ENCODE measurements around the gene MCTP1. TPM values are rescaled to one million over a fixed set of nuclear protein-coding genes. Genes with fewer than 3 reads are reported as not detected.

The MCTP1 gene
- total and polyA plus RNA-seq, 2 experiments from 2014 or later, result 0.23 TPM; not detected in 1

DNA sequence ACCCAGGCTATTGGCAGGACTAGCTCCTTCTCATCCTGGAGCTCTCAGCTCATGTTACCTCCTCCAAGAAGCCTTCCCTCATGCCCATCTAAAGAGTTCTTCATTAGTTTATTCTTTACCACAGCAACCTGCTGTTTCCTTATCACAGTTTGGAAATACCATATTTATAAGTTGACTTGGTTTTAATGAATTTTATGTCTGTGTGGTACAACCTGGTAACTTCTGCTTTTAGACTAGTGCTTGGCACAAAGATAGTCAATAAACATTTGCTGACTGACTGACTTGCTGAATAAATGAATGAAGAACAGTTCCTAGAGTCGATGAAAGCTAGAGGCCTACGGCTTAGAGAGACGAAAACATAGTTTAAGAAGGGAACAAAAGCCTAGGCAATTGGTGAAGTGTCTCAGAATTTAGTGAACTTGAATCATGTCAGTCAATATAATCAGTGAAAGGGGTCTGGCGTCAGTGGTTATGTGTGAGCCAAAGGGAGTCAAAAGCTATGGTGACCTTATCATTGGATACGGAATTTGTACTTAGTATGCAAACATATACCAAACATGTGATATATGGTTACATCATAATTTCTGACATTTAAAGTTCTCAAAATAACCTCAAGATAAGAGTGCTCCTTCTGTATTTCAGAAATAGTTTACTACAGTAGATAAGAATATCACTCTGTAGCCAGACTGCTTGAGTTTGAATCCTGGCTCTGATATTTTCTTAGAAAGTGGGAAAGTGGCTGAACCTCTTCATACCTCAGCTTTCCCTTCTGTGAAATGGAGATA lies 239.5 kb downstream of the MCTP1 start:
- no peaks in the 10 kb centered on the region for H3K36me3 ChIP-seq (ENCODE audit: low read depth)
- H3F3A ChIP-seq (ENCODE audit: insufficient read depth), result no peaks in the 10 kb centered on the region
- H4K20me1 ChIP-seq (ENCODE audit: insufficient read depth), result no peaks in the 10 kb centered on the region
- no peak overlapping the region for H3K4me2 ChIP-seq (ENCODE audit: unreplicated experiment)
- H3K9me2 ChIP-seq (ENCODE audit: insufficient read depth), result no peaks in the 10 kb centered on the region
- H3K9me3 ChIP-seq (ENCODE audit: low read depth), result no peaks in the 10 kb centered on the region
- H2AFZ ChIP-seq, result no peak overlapping the region
- no peak overlapping the region for H3K9ac ChIP-seq
- H3K27me3 ChIP-seq (replicated peaks; ENCODE audit: insufficient read depth), result no peaks in the 10 kb centered on the region
- H3K27ac ChIP-seq, result no peak overlapping the region
- H3K79me2 ChIP-seq (ENCODE audit: insufficient read depth), result no peaks in the 10 kb centered on the region
- no peak for TF ChIP-seq EZH2 (IDR thresholded peaks at IDR 0.05; ENCODE audit: insufficient read depth, poor library complexity, severe bottlenecking)
- no peak for TF ChIP-seq EZH2phosphoT487 (IDR thresholded peaks at IDR 0.05; ENCODE audit: insufficient read depth, low read depth)
- in situ Hi-C loops (cut with MboI), result no loop called here
- no peak for DNase-seq
- H3K4me1 ChIP-seq (ENCODE audit: insufficient read depth), result no peaks in the 10 kb centered on the region
- H3K4me3 ChIP-seq, result no peak overlapping the region
- 34 to 36% methylated on average over 5 of the region's 5 CpGs for WGBS, 2 experiments (ENCODE audit: low coverage in 1 of 2, low lambda C conversion rate in 2 of 2, missing lambda C conversion rate in 2 of 2)

DNA sequence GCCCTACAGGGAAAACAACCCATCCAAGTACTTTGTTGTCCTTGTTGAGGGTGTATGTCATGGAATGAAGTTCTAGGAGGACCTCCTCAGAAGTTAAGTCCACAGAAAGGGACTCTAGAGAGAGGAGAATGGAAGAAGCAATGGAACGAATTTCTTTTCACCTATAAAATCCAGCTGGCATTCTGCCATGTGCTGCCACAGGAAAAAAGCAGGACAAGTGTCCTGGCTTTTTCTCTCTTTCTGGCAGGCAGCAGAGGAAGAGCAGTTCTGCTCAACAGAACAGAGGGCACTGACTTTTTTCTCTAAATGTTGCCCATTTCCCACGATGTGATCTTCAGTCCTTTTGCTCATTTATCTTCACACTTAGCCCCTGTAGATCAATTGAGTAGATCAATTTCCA lies 240.8 kb downstream of the MCTP1 start:
- TF ChIP-seq EZH2phosphoT487 (IDR thresholded peaks at IDR 0.05; ENCODE audit: insufficient read depth, low read depth) (no peak), EZH2 (IDR thresholded peaks at IDR 0.05; ENCODE audit: insufficient read depth, poor library complexity, severe bottlenecking) (no peak)
- H3K27ac ChIP-seq, result no peak overlapping the region
- no peaks in the 10 kb centered on the region for H3F3A ChIP-seq (ENCODE audit: insufficient read depth)
- DNase-seq, result no peak
- H2AFZ ChIP-seq, result no peak overlapping the region
- no peaks in the 10 kb centered on the region for H3K9me3 ChIP-seq (ENCODE audit: low read depth)
- no peak overlapping the region for H3K9ac ChIP-seq
- no peak overlapping the region for H3K4me3 ChIP-seq
- no peaks in the 10 kb centered on the region for H3K9me2 ChIP-seq (ENCODE audit: insufficient read depth)
- in situ Hi-C loops (cut with MboI), result no loop called here
- no peaks in the 10 kb centered on the region for H3K36me3 ChIP-seq (ENCODE audit: low read depth)
- no peaks in the 10 kb centered on the region for H3K79me2 ChIP-seq (ENCODE audit: insufficient read depth)
- H3K4me2 ChIP-seq (ENCODE audit: unreplicated experiment), result no peak overlapping the region
- WGBS, 2 experiments (ENCODE audit: low coverage in 1 of 2, low lambda C conversion rate in 2 of 2, missing lambda C conversion rate in 2 of 2), result 11 to 23% methylated on average over 2 of the region's 2 CpGs
- no peaks in the 10 kb centered on the region for H3K27me3 ChIP-seq (replicated peaks; ENCODE audit: insufficient read depth)
- no peaks in the 10 kb centered on the region for H4K20me1 ChIP-seq (ENCODE audit: insufficient read depth)
- H3K4me1 ChIP-seq (ENCODE audit: insufficient read depth), result no peaks in the 10 kb centered on the region

DNA sequence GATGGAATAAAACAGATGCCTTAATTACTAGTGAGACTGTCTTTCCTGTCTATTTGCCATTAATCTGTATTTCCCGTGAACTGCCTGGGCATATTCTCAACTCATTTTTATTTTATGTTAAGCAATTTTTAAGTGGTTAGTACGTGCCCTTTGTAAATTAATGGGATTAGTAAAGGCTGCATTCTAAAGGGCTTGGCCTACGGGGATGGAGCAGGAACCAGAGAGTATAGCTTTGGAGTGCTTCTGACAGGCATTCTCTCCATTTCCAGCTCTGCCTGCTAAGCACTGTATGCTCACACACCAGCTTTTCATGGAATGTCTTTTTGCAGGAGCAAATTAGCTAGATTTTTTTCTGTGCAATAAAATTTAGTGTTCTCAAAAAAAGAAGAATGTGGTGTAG lies 241.2 kb downstream of the MCTP1 start:
- no peak for DNase-seq
- in situ Hi-C loops (cut with MboI), result no loop called here

DNA sequence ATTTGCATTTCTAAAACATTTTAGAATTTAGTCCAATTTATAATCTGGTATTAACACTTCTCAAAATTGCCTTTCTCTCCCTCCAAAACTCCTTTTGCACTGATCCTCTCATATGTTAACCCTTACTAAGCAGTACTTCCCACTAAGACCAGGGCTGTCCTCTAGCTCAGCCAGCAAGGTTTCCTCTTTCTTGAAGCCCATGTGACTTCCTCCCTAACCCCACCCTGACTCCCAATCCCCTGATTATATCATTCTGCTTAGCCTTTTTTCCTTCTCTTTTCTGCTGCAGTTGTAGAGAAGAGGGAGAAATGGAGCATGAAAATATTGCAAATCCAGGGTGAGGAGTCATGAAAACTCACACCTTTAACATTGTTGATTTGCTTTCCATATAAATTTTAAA lies 241.7 kb downstream of the MCTP1 start:
- Histone ChIP-seq H3K4me2 (ENCODE audit: unreplicated experiment) (no peak overlapping the region), H3K9me3 (ENCODE audit: low read depth) (no peaks in the 10 kb centered on the region), H3K79me2 (ENCODE audit: insufficient read depth) (no peaks in the 10 kb centered on the region), H3K9me2 (ENCODE audit: insufficient read depth) (no peaks in the 10 kb centered on the region), H4K20me1 (ENCODE audit: insufficient read depth) (no peaks in the 10 kb centered on the region), H3K9ac (no peak overlapping the region), H3K36me3 (ENCODE audit: low read depth) (no peaks in the 10 kb centered on the region), H2AFZ (no peak overlapping the region), H3K4me3 (no peak overlapping the region), H3K27ac (no peak overlapping the region), H3F3A (ENCODE audit: insufficient read depth) (no peaks in the 10 kb centered on the region), H3K4me1 (ENCODE audit: insufficient read depth) (no peaks in the 10 kb centered on the region), H3K27me3 (replicated peaks; ENCODE audit: insufficient read depth) (no peaks in the 10 kb centered on the region)
- in situ Hi-C loops (cut with MboI), result no loop called here
- no peak for DNase-seq
- TF ChIP-seq EZH2 (IDR thresholded peaks at IDR 0.05; ENCODE audit: insufficient read depth, poor library complexity, severe bottlenecking) (no peak), EZH2phosphoT487 (IDR thresholded peaks at IDR 0.05; ENCODE audit: insufficient read depth, low read depth) (no peak)

More for the DNA sequence above, 241.2 kb downstream of the MCTP1 start:
- no peak for TF ChIP-seq EZH2 (IDR thresholded peaks at IDR 0.05; ENCODE audit: insufficient read depth, poor library complexity, severe bottlenecking)
- TF ChIP-seq EZH2phosphoT487 (IDR thresholded peaks at IDR 0.05; ENCODE audit: insufficient read depth, low read depth), result no peak
- WGBS, 2 experiments (ENCODE audit: low coverage in 1 of 2, low lambda C conversion rate in 2 of 2, missing lambda C conversion rate in 2 of 2), result 20% methylated on average over 3 of the region's 3 CpGs
- Histone ChIP-seq H3K4me2 (ENCODE audit: unreplicated experiment) (no peak overlapping the region), H3K4me1 (ENCODE audit: insufficient read depth) (no peaks in the 10 kb centered on the region), H3K9me2 (ENCODE audit: insufficient read depth) (no peaks in the 10 kb centered on the region), H3K36me3 (ENCODE audit: low read depth) (no peaks in the 10 kb centered on the region), H3K27me3 (replicated peaks; ENCODE audit: insufficient read depth) (no peaks in the 10 kb centered on the region), H3K79me2 (ENCODE audit: insufficient read depth) (no peaks in the 10 kb centered on the region), H3K4me3 (no peak overlapping the region), H3K27ac (no peak overlapping the region), H4K20me1 (ENCODE audit: insufficient read depth) (no peaks in the 10 kb centered on the region), H3K9ac (no peak overlapping the region), H3K9me3 (ENCODE audit: low read depth) (no peaks in the 10 kb centered on the region), H3F3A (ENCODE audit: insufficient read depth) (no peaks in the 10 kb centered on the region), H2AFZ (no peak overlapping the region)

All from GM23248 (cell line).